IMR-90 (cell line): ENCODE measurements around the gene IRGQ. TPM values are rescaled to one million over a fixed set of nuclear protein-coding genes. Genes with fewer than 3 reads are reported as not detected.

Experiments used
- ATAC-seq: fragments of 200-7000 bp; cut with Tn5 transposase; 2 replicates; pipeline ENCODE4 v1.9.1; 2020; ENCODE audit warnings: low read depth, mild to moderate bottlenecking, moderate library complexity
- BruUV-seq: library from RNA; stranded (reverse); fragments of 400-500 nt; replicated peaks from 2 replicates; lab custom pipeline; 2021; lab: Mats Ljungman, UMichigan
- CTCF ChIA-PET: fragments of 300-600 bp; formaldehyde crosslinking; extraction: SDS; loops from one replicate; lab custom pipeline; 2021; ENCODE audit warnings: antibody characterized with exemption; lab: Yijun Ruan, JAX
- POLR2A ChIA-PET: fragments of 300-600 bp; sonication (Branson Sonifier 250); formaldehyde crosslinking; loops from one replicate; lab custom pipeline; 2022; ENCODE audit warnings: antibody characterized with exemption; ENCODE audit not compliant: unreplicated experiment; lab: Charles Lee
- DNase-seq: peaks from one replicate; pipeline ENCODE4 v3.0.0; 2013
- H2AFZ ChIP-seq: replicated peaks from 2 replicates; pipeline ENCODE3; 2013; ENCODE audit warnings: low read length, mild to moderate bottlenecking; ENCODE audit not compliant: poor library complexity
- H2AK5ac ChIP-seq: 2 replicates; pipeline ENCODE4 v1.6.1; 2013; ENCODE audit warnings: low read depth, low read length, inconsistent platforms
- H2AK9ac ChIP-seq: replicated peaks from 2 replicates; pipeline ENCODE3; 2013; ENCODE audit warnings: mild to moderate bottlenecking, low read depth, low read length, moderate library complexity; ENCODE audit not compliant: poor library complexity
- H2BK120ac ChIP-seq: 2 replicates; pipeline ENCODE4 v1.6.1; 2013; ENCODE audit warnings: low read depth, low read length, inconsistent platforms
- H2BK15ac ChIP-seq: 3 replicates; pipeline ENCODE4 v1.6.1; 2013; ENCODE audit warnings: low read depth, low read length, inconsistent platforms
- H2BK20ac ChIP-seq: 2 replicates; pipeline ENCODE4 v1.6.1; 2013; ENCODE audit warnings: low read depth, mild to moderate bottlenecking, inconsistent platforms, low read length, moderate library complexity
- H2BK5ac ChIP-seq: 2 replicates; pipeline ENCODE4 v1.6.1; 2013; ENCODE audit warnings: mild to moderate bottlenecking, low read depth, low read length, inconsistent platforms; ENCODE audit not compliant: poor library complexity, severe bottlenecking
- H3K14ac ChIP-seq: replicated peaks from 2 replicates; pipeline ENCODE4 v1.6.1; 2013; ENCODE audit warnings: low read depth, low read length, inconsistent platforms
- H3K18ac ChIP-seq: 2 replicates; pipeline ENCODE4 v1.6.1; 2013; ENCODE audit warnings: low read depth, low read length, control low read depth
- H3K23ac ChIP-seq: 2 replicates; pipeline ENCODE4 v1.6.1; 2013; ENCODE audit warnings: low read depth, low read length, inconsistent platforms
- H3K27ac ChIP-seq: 2 replicates; pipeline ENCODE4 v1.5.1; 2013; ENCODE audit warnings: mild to moderate bottlenecking, control low read depth, low read length; ENCODE audit not compliant: insufficient read depth
- H3K27me3 ChIP-seq: 2 replicates; pipeline ENCODE4 v1.6.1; 2013; ENCODE audit warnings: low read length; ENCODE audit not compliant: control insufficient read depth, insufficient read depth
- H3K36me3 ChIP-seq: 2 replicates; pipeline ENCODE4 v1.6.1; 2013; ENCODE audit warnings: low read length, mixed read lengths; ENCODE audit not compliant: control insufficient read depth, insufficient read depth
- H3K4ac ChIP-seq: 2 replicates; pipeline ENCODE4 v1.6.1; 2013; ENCODE audit warnings: low read depth, low read length, inconsistent platforms
- H3K4me1 ChIP-seq: 2 replicates; pipeline ENCODE4 v1.6.1; 2013; ENCODE audit warnings: low read length, mixed read lengths; ENCODE audit not compliant: control insufficient read depth, insufficient read depth
- H3K4me2 ChIP-seq: 2 replicates; pipeline ENCODE4 v1.6.1; 2013; ENCODE audit warnings: low read depth, mild to moderate bottlenecking, control low read depth, low read length, moderate library complexity
- H3K4me3 ChIP-seq: 2 replicates; pipeline ENCODE4 v1.5.1; 2013; ENCODE audit warnings: low read depth, mild to moderate bottlenecking, control low read depth, low read length, moderate library complexity; ENCODE audit not compliant: insufficient read depth
- H3K56ac ChIP-seq: 2 replicates; pipeline ENCODE4 v1.6.1; 2013; ENCODE audit warnings: low read length, inconsistent platforms; ENCODE audit not compliant: insufficient read depth; ENCODE audit errors: extremely low read depth
- H3K79me1 ChIP-seq, 2 experiments: 2 replicates each; pipeline ENCODE4 v1.6.1; 2013; ENCODE audit warnings: low read length in 2 of 2, inconsistent platforms in 1 of 2, low read depth in 1 of 2
- H3K9ac ChIP-seq: 2 replicates; pipeline ENCODE4 v1.6.1; 2013; ENCODE audit warnings: low read depth, low read length, control low read depth
- H3K9me1 ChIP-seq: 2 replicates; pipeline ENCODE4 v1.6.1; 2013; ENCODE audit warnings: low read length, inconsistent platforms; ENCODE audit not compliant: insufficient read depth
- H3K9me3 ChIP-seq: 2 replicates; pipeline ENCODE4 v1.6.1; 2013; ENCODE audit warnings: low read length; ENCODE audit not compliant: control insufficient read depth, insufficient read depth
- H4K20me1 ChIP-seq: 2 replicates; pipeline ENCODE4 v1.6.1; 2013; ENCODE audit warnings: low read length, inconsistent platforms; ENCODE audit not compliant: insufficient read depth
- H4K5ac ChIP-seq: 2 replicates; pipeline ENCODE4 v1.6.1; 2013; ENCODE audit warnings: mild to moderate bottlenecking, low read depth, low read length, control low read depth
- H4K8ac ChIP-seq, 2 experiments: 2 replicates each; pipeline ENCODE4 v1.6.1; 2013; ENCODE audit warnings: low read depth in 2 of 2, low read length in 2 of 2, control low read depth in 1 of 2, inconsistent platforms in 1 of 2
- H4K91ac ChIP-seq: 2 replicates; pipeline ENCODE4 v1.6.1; 2013; ENCODE audit warnings: low read depth, low read length, inconsistent platforms; ENCODE audit not compliant: insufficient read depth
- ELK1 ChIP-seq: fragments of 150-350 bp; IDR thresholded peaks from 2 replicates; pipeline ENCODE4 v1.6.1; 2016; ENCODE audit warnings: low read depth, mild to moderate bottlenecking, low read length, moderate library complexity, borderline replicate concordance
- MAZ ChIP-seq: IDR thresholded peaks from 2 replicates; pipeline ENCODE4 v1.6.1; 2012; ENCODE audit warnings: low read depth, mild to moderate bottlenecking, low read length, improper control_type of control experiment, moderate library complexity, borderline replicate concordance
- NFE2L2 ChIP-seq: fragments of 150-350 bp; IDR thresholded peaks from 2 replicates; pipeline ENCODE4 v1.6.1; 2016; ENCODE audit warnings: low read depth, mild to moderate bottlenecking, low read length
- POLR2A ChIP-seq: IDR thresholded peaks from 2 replicates; pipeline ENCODE4 v1.6.1; 2012; ENCODE audit warnings: mild to moderate bottlenecking, low read depth, low read length
- RCOR1 ChIP-seq: IDR thresholded peaks from 2 replicates; pipeline ENCODE4 v1.6.1; 2012; ENCODE audit warnings: mild to moderate bottlenecking, low read length, improper control_type of control experiment; ENCODE audit not compliant: insufficient replicate concordance
- RFX5 ChIP-seq: IDR thresholded peaks from 2 replicates; pipeline ENCODE4 v1.8.0; 2012; ENCODE audit warnings: low read depth, mild to moderate bottlenecking, low read length, moderate library complexity
- SMC3 ChIP-seq: fragments of 150-350 bp; IDR thresholded peaks from 2 replicates; pipeline ENCODE4 v1.6.1; 2016; ENCODE audit warnings: low read depth, mild to moderate bottlenecking, antibody characterized with exemption, low read length, moderate library complexity
- USF2 ChIP-seq: fragments of 150-350 bp; IDR thresholded peaks from 2 replicates; pipeline ENCODE4 v1.6.1; 2017; ENCODE audit warnings: mild to moderate bottlenecking, antibody characterized with exemption, low read length, low read depth
- WGBS, 2 experiments: methylation state at CpG; one replicate each; pipeline versions ENCODE4 v1.1.5 to v1.1.7; 2013; ENCODE audit warnings: missing lambda C conversion rate in 2 of 2; ENCODE audit not compliant: insufficient read length in 1 of 2; ENCODE audit errors: extremely low coverage in 2 of 2; 5-methylcytosine and 5-hydroxymethylcytosine counted together
- dilution Hi-C: fragments of 300-500 bp; cut with HindIII; formaldehyde crosslinking; loops from one replicate; pipeline ENCODE4 v1.14.3; 2018; ENCODE audit warnings: low sequenced_read_pairs; ENCODE audit not compliant: unreplicated experiment
- in situ Hi-C: fragments of 300-500 bp; cut with MboI; formaldehyde crosslinking; loops from 3 replicates; pipeline ENCODE4 v1.14.3; 2019; ENCODE audit warnings: low sequenced_read_pairs, inconsistent platforms, mixed read lengths
- intact Hi-C: fragments of 100-400 bp; cut with micrococcal nuclease; formaldehyde crosslinking; loops from 2 replicates; pipeline ENCODE4 v1.10.0; 2022
- polyA plus RNA-seq, 3 experiments: library from polyadenylated mRNA; depleted of rRNA; stranded (reverse); fragments of >200 nt; gene quantifications; 2 replicates each; pipeline ENCODE4 v1.2.3, GENCODE V29; 2012; ENCODE audit warnings: low replicate concordance in 1 of 3
- total RNA-seq: library from RNA; depleted of rRNA; stranded (reverse); fragments of >200 nt; gene quantifications from 2 replicates; pipeline ENCODE4 v1.2.3, GENCODE V29; 2012

IRGQ gene
- total and polyA plus RNA-seq, 2 of the 4 experiments (the other 2 are of a cell fraction), result 9.0 to 9.9 TPM

- no peak overlapping the region for H4K5ac ChIP-seq
- no peak overlapping the region for H2BK20ac ChIP-seq
- no peaks in the 10 kb centered on the region for H3K9me1 ChIP-seq
- H2BK5ac ChIP-seq, result no peak overlapping the region
- ATAC-seq (no peak), DNase-seq (no peak)
- no peak overlapping the region for H3K4ac ChIP-seq
- no TSS peak for BruUV-seq
- peaks cover 9% of the 10 kb centered on the region for H3K4me1 ChIP-seq
- H3K4me2 ChIP-seq, result no peak overlapping the region
- H3K14ac ChIP-seq, result no peak overlapping the region
- H4K20me1 ChIP-seq, result no peaks in the 10 kb centered on the region
- 94% methylated on average over 9 of the region's 19 CpGs; no CpG with 5 or more reads in 1 of the 2 experiments for WGBS, 2 experiments
- dilution Hi-C loops (no loop called here), intact Hi-C loops (no loop called here), in situ Hi-C loops (no loop called here)
- no peak overlapping the region for H3K4me3 ChIP-seq
- no peak overlapping the region for H2AK9ac ChIP-seq
- H3K56ac ChIP-seq, result no peak overlapping the region
- H4K91ac ChIP-seq, result no peak overlapping the region
- peaks cover 16% of the 10 kb centered on the region for H3K36me3 ChIP-seq
- no peak overlapping the region for H3K18ac ChIP-seq
- H3K23ac ChIP-seq, result no peak overlapping the region
- no peak overlapping the region for H3K9ac ChIP-seq
- H4K8ac ChIP-seq, result no peak overlapping the region
- H2BK15ac ChIP-seq, result no peak overlapping the region
- no peak overlapping the region for H3K27ac ChIP-seq
- CTCF ChIA-PET, result no interaction called here
- no peak overlapping the region for H2AK5ac ChIP-seq
- TF ChIP-seq MAZ (no peak), RFX5 (no peak), POLR2A (no peak), NFE2L2 (no peak), SMC3 (no peak), RCOR1 (no peak), ELK1 (no peak), USF2 (no peak)
- H3K27me3 ChIP-seq, result no peaks in the 10 kb centered on the region
- POLR2A ChIA-PET, result no interaction called here
- H2AFZ ChIP-seq, result no peak overlapping the region
- H2BK120ac ChIP-seq, result no peak overlapping the region
- H3K9me3 ChIP-seq, result no peaks in the 10 kb centered on the region
- H3K79me1 ChIP-seq, result peaks cover 31 to 57% of the 10 kb centered on the region in 2 experiments; a peak in 3 of 4 replicates
Measured at GRCh38 chr19:43598445-43599240, 2.7 kb upstream of the IRGQ start.
